Stimulated activated CD8-positive, alpha-beta memory T cell treated with anti-CD3 and anti-CD28 coated beads, Interleukin-4, amount 100 ng/mL, for 48 hours (primary cell): Measurements from ENCODE around the gene ZC3H10.
"Not testable (repeated sequence)": the region's sequence is repeated elsewhere in the genome, so short reads cannot be mapped to it uniquely, and the experiment has no call there.

ENCODE experiments used
- DNase-seq: peaks from one replicate; pipeline ENCODE4 v3.0.0-alpha.2; 2020

The ZC3H10 gene

GRCh38 chr12:56103066-56103711 lies 14.9 kb upstream of the ZC3H10 start:
- DNase-seq, result no peak

DNA sequence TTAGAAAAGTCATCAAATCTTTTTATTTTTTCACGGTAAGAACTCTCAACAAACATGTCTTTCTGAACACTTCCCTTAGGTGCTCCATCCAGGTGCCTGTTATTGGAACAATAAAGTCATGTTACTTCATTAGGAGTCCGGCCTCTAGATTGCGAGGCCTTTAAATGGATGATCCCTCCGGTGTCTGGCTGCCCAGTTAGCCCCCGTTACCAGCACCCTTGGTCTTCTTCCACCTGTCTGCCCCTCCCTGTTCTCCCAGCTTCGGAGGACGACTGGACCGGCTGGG lies 14.3 kb upstream of the ZC3H10 start:
- no peak for DNase-seq

DNA sequence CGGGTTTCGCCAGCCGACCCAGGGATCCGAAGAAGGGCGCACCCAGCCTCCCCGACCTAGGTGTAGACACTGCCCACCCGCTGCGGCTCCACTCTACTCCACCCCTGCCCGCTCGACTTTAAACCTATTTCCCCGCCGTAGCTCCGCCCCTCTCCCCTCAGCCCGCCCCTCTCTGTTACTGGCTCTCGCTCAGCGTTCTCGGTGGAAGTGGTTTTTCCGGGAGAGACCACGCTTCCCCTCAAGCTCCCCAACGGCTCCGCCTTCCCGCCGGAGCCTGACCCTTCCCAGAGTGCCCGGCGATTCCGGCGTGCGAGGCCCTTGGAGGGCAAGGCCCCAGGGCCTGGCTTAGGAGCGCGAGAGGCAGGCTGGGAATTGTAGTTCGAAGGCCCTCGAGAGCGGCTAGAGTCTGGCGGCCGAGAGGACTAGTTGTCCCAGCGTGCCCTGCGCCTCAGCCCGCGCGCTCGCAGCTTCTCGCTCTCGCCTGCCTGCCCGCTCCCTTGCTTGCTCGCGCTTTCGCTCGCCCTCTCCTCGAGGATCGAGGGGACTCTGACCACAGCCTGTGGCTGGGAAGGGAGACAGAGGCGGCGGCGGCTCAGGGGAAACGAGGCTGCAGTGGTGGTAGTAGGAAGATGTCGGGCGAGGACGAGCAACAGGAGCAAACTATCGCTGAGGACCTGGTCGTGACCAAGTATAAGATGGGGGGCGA lies 13.8 kb upstream of the ZC3H10 start, which contains the start of gene PA2G4:
Gene PA2G4 (plus strand): TSS at position 451 of the 706 bp plus-strand sequence. CDS start 179 bp downstream, at position 630.
- peak; percentile 99 for DNase-seq

DNA sequence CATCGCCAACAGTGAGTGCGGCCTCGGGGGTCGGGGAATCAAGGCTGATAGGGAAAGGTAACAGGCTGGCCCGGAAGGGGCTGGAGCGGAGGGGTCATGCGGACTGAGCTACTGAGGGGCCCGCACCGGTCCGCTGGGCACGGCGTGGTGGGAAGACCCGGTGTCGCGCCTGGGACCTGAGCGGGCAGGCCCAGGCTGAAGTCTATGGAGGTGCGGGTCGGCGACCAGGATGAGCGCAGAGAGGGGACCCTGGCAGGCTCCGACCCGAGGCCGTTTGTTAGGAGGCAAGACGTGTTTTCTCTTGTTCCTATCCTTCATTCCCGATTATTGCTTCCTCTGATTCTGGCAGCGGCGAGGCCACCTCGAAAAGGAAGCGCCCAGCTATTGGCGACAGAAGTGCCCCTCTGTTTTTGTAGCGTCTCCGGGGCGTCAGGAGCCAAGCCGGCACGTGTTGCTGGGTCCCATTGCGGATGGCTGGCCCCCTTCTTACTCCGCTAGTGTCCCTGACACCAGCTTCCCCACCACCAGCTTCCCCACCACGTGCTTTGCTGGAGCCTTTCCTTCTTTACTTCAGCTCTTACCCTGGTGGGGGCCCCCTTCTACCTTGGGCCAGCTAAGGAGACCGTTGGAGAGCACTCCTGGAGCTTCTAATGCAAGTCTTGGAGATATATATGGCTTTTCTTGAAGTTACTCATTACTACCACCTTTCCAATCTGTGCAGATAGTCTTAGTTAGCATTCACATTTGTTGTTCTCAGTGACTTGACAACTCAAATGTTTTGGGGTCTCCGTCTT lies 13.1 kb upstream of the ZC3H10 start:
- DNase-seq, result peak; percentile 50

- no peak for DNase-seq
Observed at GRCh38 chr12:56105609-56105902, 12.5 kb upstream of the ZC3H10 start.

DNA sequence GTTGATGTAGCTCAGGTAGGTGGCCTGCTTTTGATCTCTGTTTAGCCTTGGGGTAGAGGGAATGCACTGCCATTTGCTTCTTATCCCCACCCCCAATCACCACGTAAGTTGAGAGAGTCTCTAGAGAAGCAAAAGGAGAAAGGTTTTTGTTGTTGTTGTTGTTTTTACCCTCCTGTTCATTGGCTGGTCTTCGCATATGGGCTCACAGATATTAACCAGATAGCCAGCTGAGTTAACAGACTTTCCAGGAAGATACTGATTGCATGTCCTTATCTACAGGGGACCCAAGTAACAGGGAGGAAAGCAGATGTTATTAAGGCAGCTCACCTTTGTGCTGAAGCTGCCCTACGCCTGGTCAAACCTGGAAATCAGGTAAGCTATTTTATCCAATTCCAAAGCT lies 10.8 kb upstream of the ZC3H10 start:
- no peak for DNase-seq

DNA sequence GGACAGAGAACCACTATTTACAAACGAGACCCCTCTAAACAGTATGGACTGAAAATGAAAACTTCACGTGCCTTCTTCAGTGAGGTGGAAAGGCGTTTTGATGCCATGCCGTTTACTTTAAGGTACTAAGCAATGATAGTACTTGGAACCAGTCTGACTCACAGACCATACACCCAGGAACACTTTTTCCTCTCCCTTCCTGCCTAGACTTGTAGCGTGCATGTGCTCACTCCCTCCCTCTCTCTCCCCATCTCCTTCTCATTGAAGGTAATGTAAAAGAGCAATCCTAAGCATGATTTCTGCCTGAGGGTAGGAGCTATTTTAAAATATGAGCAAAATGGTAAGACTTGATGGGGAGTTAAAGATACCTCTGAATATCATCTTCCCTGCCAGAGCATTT lies 7.5 kb upstream of the ZC3H10 start:
- no peak for DNase-seq

DNA sequence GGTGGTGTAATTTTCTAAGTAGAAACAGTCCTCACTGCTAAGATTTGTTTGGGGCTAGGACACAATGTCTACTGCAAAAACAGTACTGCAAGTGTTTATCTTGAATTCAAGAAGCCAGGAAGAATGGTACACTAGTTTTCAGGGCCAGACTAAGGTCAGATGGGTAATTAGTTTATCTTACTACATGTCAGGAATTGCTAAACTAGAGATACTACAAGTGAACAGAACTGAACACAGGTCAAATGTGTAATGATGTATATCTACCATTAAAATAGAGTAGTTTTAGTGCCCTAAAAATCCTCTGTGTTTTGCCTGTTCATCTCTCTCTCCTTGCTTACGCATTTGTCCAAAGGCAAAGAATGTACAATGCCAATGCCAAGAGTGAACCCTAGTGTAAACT lies 4.0 kb upstream of the ZC3H10 start:
- DNase-seq, result no peak

DNA sequence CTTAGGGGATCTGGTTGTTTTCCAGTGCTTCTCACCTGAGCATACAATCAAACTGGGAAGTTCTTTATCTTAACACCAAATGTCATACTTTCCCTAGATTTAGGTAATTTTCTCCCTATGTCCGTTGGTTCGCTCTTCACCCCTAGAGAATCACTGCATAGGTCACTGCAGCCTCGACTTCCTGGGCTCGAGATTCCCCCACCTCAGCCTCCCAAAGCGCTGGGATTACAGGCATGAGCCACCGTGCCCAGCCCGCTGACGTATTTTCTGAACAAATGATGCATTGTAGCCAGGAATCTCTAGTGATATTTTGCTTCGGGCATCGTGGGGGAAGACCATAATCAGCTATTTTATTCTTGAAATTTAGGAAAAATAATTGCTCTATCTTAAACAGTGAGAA lies 2.7 kb upstream of the ZC3H10 start:
- no peak for DNase-seq

DNA sequence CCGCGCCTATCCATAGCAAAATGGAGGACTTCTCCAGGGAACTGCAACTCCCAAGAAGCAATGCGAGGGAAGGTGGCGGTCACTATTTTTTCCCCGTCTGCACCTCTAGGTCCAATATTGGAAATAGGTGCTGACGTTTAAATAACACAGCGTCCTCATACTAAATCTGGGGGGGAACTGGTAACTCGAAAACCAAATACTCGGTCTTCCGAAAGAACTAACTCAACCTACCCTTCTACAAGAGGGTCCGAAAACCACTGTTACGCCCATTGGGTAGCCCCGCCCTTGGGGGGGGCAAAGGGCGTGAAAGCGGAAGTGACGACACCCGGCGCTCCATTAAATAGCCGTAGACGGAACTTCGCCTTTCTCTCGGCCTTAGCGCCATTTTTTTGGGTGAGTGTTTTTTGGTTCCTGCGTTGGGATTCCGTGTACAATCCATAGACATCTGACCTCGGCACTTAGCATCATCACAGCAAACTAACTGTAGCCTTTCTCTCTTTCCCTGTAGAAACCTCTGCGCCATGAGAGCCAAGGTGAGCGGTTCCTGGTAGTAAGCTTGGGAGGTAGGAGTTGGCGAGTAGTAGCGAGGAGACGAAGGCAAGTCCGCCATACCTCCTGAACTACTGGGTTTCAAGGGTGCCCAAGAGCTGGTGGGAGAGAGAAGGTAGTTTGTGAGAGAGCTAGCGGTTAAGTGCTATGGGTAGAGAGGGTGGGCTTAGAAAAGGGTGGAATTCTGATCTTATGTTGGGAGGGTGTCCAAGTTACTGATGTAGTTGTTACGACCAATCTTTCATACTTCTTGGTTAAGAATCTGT lies 1.6 kb upstream of the ZC3H10 start, which contains the start of gene RPL41:
Gene RPL41 (plus strand): TSS at position 367 of the 815 bp plus-strand sequence.
- DNase-seq, result peak; percentile 98

DNA sequence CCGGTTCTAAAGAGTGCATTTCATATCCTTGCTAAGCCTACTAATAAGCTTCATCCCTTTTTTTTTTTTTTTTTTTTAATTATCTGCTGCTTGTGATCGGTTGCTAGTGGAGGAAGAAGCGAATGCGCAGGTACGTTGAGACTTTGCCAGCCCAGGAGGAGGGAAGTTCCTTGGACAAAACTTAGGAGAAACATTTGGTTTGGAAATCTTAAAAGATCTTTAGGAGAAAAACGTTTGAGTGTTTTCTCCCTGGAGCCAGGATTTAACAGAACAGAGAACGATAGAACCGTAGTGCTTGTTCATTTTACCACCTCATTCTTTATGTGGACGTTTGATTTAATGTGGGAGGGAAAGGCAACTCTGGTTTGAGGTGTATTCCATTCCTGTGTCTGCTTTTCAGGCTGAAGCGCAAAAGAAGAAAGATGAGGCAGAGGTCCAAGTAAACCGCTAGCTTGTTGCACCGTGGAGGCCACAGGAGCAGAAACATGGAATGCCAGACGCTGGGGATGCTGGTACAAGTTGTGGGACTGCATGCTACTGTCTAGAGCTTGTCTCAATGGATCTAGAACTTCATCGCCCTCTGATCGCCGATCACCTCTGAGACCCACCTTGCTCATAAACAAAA lies 872 bp upstream of the ZC3H10 start:
- DNase-seq, result not testable (repeated sequence)

DNA sequence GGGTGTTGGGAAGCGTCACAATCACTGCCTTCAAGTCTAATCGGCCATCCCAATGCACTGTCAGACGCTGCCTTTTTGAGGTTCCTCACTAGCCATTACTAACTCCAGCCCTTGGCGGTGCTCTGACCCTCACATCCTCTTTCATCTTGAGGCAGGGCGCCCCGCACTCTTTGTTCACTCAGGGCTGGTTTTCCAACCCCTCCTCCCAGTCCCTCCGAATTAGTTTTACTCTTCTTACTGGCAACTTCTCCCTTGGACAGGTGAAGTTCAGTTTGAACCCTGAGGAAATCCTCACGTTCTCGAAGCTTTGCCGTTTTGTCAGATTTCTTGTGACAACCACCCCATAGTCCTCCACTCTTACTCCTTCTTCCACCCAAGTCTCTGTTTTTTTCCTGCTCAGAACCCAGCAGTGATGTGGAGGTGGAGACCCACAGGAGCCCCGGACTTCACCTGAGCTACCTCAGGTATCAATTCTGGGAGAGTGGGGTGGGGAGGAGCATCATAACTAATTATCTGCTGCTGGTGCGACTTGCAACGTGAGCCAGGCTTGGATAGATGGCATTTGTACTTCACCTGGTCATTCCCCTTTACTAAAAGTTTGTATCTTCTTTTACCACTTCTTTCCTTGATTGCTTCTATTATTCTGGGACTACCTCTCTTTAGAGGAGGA lies 757 bp downstream of the ZC3H10 start:
- DNase-seq, result no peak

- DNase-seq, result peak; percentile 69
Observed at GRCh38 chr12:56119361-56119796, 1.3 kb downstream of the ZC3H10 start.

GRCh38 chr12:56120158-56120846 lies 2.2 kb downstream of the ZC3H10 start:
- no peak for DNase-seq

DNA sequence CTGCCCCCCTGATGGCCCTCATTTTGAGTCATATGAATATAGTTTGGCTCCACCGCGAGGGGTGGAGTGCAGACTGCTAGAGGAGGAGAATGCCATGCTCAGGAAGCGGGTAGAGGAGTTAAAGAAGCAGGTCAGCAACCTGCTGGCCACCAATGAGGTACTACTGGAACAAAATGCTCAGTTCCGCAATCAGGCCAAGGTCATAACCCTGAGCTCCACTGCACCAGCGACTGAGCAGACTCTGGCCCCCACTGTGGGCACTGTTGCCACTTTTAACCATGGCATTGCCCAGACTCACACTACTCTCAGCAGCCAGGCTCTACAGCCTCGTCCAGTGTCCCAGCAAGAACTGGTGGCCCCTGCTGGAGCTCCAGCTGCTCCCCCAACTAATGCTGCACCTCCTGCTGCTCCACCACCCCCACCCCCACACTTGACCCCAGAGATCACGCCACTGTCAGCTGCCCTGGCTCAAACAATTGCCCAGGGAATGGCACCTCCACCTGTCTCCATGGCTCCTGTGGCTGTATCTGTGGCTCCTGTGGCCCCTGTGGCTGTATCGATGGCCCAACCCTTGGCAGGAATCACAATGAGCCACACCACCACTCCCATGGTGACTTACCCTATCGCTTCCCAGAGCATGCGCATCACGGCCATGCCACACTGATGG lies 3.3 kb downstream of the ZC3H10 start:
- DNase-seq, result no peak

GRCh38 chr12:56122637-56123036 lies 4.6 kb downstream of the ZC3H10 start:
- DNase-seq, result no peak

DNA sequence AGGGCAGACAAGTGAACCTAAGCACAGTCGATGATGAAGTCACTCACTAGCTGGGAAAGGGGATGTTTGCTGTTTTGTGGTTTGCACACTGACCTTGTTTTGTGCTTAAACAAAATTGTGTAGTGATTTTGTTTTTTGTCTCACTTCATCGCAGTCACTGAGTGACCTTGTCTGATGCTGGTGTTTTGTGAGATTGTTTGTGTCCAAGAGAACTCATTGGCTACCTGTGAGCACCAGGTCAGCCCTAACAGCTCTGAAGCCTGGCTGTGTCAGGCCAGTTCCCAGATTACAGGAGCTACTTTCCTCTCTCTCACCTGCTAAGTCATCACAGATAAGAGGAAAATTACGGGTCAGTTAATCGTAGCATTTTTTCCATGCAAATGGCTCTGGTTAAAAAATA lies 6.1 kb downstream of the ZC3H10 start:
- no peak for DNase-seq

DNA sequence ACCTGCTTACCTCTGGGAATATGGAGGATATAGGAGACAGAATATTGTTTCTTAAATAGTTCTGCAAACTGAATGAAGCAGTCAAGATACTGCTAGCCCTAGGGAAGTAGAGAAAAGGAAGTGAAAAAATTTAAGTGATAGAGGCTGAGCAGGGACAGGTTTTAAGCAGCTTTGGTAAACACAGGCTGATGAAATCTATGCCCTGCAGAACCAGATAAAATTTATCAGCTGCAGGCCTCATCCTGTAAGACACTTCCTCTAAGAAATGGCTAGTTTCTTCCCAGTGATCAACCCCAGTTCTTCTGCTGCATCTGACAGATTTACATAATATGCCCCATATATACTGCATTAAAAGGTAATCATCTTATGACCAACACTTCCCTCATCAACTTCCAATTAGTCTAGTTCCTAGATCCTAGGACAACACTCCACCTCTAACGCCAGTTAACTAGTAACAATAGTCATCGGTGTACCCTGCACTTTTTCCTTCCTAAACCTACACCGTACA lies 8.7 kb downstream of the ZC3H10 start:
- no peak for DNase-seq

DNA sequence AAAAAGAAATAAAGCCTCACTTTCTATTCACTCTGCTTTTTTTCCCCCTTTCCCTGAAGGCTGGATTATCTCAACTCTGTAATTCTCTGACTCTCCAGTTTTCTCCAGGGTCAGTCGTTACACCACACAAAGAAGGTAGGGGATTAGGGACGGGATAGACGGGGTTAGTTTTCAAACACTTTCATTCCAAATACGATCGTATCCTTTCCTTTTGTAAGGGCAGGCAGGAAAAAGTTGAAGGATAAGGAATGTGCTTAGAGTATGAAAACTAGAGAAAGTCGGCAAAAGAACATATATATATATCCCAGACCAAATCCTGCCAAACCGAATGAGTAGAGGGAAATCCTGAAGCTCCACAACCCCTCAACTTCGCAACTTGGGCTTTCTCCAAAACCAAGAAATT lies 9.4 kb downstream of the ZC3H10 start:
- DNase-seq, result no peak

DNA sequence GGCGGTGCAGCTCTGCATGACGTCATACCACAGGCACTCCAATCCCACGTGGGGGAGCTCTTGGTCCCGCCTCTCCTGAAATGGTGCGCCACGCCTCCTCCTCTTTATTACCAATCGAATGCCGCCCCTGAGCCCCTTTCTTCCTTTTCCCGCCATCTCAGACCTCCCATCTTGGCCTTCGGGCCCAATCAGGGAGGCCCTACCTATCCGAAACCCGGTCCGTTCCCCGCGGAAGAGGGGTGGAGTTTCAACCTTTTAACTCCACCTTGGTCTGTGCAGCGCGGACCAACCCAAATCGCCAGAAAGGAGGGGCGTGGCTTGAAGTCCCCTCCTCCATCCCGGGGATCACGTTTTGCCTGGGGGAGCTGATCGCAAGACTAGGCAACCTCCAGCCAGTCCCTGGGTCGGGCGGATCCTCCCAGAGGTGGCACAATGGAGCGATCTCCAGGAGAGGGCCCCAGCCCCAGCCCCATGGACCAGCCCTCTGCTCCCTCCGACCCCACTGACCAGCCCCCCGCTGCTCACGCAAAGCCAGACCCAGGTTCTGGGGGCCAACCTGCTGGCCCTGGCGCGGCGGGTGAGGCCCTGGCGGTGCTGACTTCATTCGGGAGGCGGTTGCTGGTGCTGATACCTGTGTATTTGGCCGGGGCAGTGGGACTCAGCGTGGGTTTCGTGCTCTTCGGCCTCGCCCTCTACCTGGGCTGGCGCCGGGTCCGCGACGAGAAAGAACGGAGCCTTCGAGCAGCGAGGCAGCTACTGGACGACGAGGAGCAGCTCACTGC lies 10.0 kb downstream of the ZC3H10 start, which contains the start of gene ESYT1:
Gene ESYT1 (plus strand): TSS at position 380 of the 782 bp plus-strand sequence. CDS start 53 bp downstream, at position 433.
- peak; percentile 96 for DNase-seq
